D721Med (cell line): ENCODE data around the gene RASGRF1.

ENCODE experiments used
- DNase-seq: peaks from one replicate; pipeline ENCODE4 v3.0.0; 2011; ENCODE audit warnings: low spot score; ENCODE audit not compliant: insufficient read length
- FAIRE-seq: peaks from 2 replicates; lab custom pipeline; 2011; peaks lifted over from hg19 to GRCh38; lab: Jason Lieb, UNC
- CTCF ChIP-seq: IDR thresholded peaks from 2 replicates; pipeline ENCODE4 v1.5.1; 2012; ENCODE audit warnings: mild to moderate bottlenecking, control low read depth; ENCODE audit not compliant: insufficient read depth; ENCODE audit errors: missing control alignments

RASGRF1 gene

GRCh38 chr15:79067072-79067833 lies 23.3 kb downstream of the RASGRF1 start:
- DNase-seq (no peak), FAIRE-seq (no peak)
- TF ChIP-seq CTCF: no peak

GRCh38 chr15:79066391-79067071 lies 24.0 kb downstream of the RASGRF1 start:
- no peak for TF ChIP-seq CTCF
- FAIRE-seq (no peak), DNase-seq (no peak)

- no peak for TF ChIP-seq CTCF
- DNase-seq (no peak), FAIRE-seq (no peak)
These were observed 24.7 kb downstream of the RASGRF1 start for GRCh38 chr15:79065706-79066376.

- no peak for TF ChIP-seq CTCF
- FAIRE-seq (no peak), DNase-seq (no peak)
These were observed 25.2 kb downstream of the RASGRF1 start for GRCh38 chr15:79065361-79065705.

- no peak for DNase-seq
- TF ChIP-seq CTCF: no peak
These were observed 26.1 kb downstream of the RASGRF1 start for GRCh38 chr15:79064496-79064895.

GRCh38 chr15:79060175-79060574 lies 30.4 kb downstream of the RASGRF1 start:
- no peak for DNase-seq
- TF ChIP-seq CTCF: no peak
- no peak for FAIRE-seq

More at GRCh38 chr15:79064496-79064895, 26.1 kb downstream of the RASGRF1 start:
- no peak for FAIRE-seq
